ENCODE measurements around the gene LYZ. TPM values are rescaled to one million over a fixed set of nuclear protein-coding genes. Genes with fewer than 3 reads are reported as not detected.
A peak's percentile ranks its signal among the peaks of the same experiment; 100 is the strongest.

The LYZ gene
- total RNA-seq, 1 donor = not detected

DNA sequence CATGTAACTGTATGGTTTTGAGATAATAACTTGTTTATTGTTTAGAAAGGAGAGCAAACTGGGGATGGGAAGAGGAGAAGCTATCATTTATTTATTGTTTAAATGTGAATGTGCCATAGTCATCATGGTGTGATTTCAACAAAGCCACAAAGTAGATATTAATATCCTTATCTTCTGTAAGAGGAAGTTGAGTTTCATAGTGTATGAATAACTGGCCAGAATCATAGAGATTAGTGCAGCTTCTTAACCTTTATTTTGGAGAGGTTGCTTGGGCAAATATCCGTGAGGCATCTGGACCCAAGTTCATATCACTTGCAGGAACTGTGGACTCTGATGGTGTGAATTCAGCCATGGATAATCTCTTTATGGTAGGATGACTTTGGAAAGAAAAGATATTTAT is 26.8 kb upstream of the LYZ start:
- no peak for DNase-seq (ENCODE audit: low read depth)
- no peak overlapping the region for H3K4me3 ChIP-seq (ENCODE audit: low read depth, low read length)
- TF ChIP-seq, protein P1, sequence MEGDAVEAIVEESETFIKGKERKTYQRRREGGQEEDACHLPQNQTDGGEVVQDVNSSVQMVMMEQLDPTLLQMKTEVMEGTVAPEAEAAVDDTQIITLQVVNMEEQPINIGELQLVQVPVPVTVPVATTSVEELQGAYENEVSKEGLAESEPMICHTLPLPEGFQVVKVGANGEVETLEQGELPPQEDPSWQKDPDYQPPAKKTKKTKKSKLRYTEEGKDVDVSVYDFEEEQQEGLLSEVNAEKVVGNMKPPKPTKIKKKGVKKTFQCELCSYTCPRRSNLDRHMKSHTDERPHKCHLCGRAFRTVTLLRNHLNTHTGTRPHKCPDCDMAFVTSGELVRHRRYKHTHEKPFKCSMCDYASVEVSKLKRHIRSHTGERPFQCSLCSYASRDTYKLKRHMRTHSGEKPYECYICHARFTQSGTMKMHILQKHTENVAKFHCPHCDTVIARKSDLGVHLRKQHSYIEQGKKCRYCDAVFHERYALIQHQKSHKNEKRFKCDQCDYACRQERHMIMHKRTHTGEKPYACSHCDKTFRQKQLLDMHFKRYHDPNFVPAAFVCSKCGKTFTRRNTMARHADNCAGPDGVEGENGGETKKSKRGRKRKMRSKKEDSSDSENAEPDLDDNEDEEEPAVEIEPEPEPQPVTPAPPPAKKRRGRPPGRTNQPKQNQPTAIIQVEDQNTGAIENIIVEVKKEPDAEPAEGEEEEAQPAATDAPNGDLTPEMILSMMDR (IDR thresholded peaks at IDR 0.05; ENCODE audit: insufficient read depth, low read length) = no peak

DNA sequence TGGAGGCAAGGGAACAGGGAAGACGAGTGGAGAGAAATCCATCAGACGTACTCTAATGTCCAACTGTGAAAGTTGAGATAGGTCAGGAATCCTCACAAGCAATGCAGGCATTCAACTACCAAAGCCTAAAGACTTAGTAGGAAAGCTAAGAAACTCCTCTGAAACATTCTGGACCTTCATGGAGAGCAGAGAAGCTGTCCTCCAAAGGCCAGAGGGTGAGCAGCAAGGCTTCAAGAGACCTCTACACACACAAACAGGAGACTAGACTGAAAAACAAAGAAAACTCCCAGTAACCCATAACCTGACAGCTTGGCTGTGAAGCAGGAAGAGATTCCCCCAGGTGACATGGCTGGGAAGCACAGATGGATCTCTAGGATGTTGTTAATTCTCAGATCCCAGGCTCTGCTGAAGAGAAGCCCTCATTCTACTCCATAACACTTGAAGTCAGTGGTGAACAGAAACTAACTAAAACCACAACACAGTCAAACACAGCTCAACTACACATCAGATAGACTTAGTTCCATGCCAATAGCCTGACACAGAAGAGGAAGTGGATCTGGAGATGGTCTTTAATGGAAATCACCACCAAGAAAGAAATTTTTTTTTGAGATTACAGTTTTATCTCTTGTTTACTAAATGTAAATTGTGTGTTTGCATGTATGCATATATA is 23.2 kb upstream of the LYZ start:
- TF ChIP-seq, protein P1 (IDR thresholded peaks at IDR 0.05; ENCODE audit: insufficient read depth, low read length) = no peak
- DNase-seq (ENCODE audit: low read depth) = no peak
- no peak overlapping the region for H3K4me3 ChIP-seq (ENCODE audit: low read depth, low read length)

DNA sequence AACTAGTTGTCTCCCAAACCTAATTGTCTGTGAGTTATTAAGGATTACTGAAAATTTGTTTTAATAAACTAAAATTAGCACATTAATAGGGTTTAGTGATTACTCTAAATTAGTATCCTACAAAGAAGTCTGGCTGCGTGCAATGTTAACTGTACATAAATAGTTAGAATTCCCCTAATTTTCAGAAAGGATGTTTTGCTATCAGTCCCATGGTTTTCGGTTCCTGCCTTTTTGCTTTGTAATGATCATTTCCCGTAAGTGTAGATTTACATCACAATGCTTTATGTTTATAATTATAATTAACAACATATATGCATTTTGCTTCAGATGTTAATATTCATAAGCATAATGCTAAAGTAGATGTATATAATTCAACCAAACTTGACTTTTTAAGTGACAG is 19.8 kb upstream of the LYZ start:
- H3K4me3 ChIP-seq (ENCODE audit: low read depth, low read length) = no peak overlapping the region
- TF ChIP-seq, protein P1 (IDR thresholded peaks at IDR 0.05; ENCODE audit: insufficient read depth, low read length) = no peak
- no peak for DNase-seq (ENCODE audit: low read depth)

DNA sequence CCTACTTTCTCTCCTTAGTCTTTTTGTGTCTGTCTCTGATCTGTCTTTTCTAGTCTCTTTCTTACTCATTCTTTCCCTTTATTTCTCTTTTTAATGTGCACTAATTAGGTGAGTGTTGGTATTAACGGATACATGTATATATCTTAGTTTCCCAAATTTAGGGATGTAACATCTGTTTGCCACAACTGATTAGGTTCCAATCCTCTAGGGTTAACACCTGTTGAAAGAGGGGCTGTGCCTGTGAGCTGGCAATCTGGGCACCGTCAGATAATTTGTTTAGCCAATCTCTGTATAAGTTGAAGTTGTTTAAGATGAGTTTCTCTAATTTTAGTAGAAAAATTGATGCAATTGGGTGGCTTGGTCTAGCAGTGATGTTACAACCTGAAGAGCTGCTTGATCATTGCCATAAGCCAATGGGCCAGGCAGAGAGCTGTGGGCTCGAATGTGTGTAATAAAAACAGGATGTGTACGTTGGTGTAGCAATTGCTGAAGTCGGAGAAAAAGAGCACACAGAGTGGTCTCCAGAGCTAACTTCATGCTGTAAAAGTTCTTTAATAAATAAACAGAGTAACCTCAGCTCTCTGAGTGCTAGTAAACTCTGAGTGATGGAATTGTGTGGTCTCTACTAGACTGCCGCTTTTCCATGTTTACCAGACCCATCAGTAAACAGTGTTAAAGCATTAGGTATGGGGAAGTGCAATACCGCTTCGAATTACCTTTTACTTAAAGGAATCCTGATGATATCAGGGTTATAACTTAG is 18.3 kb upstream of the LYZ start:
- no peak overlapping the region for H3K4me3 ChIP-seq (ENCODE audit: low read depth, low read length)
- no peak for DNase-seq (ENCODE audit: low read depth)
- TF ChIP-seq, protein P1 (IDR thresholded peaks at IDR 0.05; ENCODE audit: insufficient read depth, low read length) = no peak

DNA sequence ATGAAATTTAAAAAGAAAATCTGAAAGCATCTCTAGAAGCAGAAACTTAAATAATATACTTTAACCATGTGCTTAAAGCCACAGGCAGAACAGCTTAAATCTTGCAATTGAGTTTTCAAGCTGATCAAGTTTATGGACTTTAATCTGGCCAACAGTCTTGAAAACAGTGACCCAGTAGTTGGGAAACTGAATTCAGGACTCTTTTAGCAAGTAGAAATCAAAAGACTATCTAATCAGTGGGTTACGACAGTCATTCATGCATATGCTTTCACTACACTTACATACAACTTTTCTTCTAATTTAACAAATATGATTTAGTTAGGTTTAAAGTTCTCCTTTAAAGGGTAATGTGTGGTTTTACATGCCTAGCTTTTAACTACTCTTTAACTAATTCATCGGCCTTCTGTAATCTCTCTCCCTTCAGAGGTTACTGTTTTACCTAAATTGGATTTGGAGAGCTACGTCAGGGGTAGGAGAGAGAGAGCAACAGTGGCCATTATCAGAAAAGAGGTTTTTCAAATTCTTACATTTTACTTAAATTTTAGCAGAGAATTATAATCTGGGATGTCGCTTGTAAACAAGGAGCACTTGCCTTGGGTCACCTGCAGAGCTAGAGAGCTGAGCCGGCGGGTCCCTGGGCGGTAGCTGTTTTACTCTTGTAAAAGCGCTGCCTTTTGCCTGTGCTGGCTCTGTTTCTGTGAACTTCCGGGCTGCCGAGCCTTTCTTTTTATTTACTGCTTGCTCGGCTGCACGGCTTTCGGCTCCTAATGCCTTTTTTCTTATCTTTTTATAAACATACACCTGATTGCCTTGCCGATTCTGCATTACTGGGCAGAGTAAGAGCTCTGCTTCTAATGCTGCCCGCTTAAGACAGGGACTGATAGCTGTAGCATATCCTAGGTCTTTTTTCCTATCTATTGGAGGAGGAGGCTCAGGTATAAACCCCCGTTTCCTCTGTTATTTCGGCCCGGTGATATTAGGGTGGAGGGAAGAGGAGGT is 17.4 kb upstream of the LYZ start:
- peak; percentile 8 for DNase-seq (ENCODE audit: low read depth)
- TF ChIP-seq, protein P1 (IDR thresholded peaks at IDR 0.05; ENCODE audit: insufficient read depth, low read length) = no peak
- peak overlapping the region; percentile 43 for H3K4me3 ChIP-seq (ENCODE audit: low read depth, low read length)

DNA sequence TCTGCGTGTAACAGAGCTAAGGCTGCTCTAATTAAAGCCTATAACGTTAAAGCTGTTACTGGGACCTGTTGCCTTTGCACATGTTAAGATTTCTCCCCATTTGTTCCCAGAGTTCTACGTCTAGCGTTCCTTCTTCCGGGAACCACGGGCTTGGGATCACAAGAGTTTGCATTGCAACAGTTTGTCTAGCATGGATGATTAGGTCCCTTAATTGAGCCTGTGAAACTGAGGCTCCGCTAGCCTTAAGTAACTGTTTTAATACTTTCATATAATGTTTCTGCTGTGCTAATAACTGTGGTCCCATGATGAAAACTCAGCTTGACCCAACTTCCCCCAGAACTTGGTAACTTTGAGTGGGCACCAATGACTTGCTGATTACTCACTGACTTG is 16.7 kb upstream of the LYZ start:
- TF ChIP-seq, protein P1 (IDR thresholded peaks at IDR 0.05; ENCODE audit: insufficient read depth, low read length) = no peak
- peak overlapping the region; percentile 43 for H3K4me3 ChIP-seq (ENCODE audit: low read depth, low read length)
- peak; percentile 10 for DNase-seq (ENCODE audit: low read depth)

Measured in fibroblast of the aortic adventitia (primary cell).